Measurements from ENCODE around the gene HNRNPU.

The HNRNPU gene

GRCh38 chr1:244802556-244803239 lies 61.6 kb downstream of the HNRNPU start:
- DNase-seq (ENCODE audit: low spot score), result no peak
- no peak for FAIRE-seq

DNA sequence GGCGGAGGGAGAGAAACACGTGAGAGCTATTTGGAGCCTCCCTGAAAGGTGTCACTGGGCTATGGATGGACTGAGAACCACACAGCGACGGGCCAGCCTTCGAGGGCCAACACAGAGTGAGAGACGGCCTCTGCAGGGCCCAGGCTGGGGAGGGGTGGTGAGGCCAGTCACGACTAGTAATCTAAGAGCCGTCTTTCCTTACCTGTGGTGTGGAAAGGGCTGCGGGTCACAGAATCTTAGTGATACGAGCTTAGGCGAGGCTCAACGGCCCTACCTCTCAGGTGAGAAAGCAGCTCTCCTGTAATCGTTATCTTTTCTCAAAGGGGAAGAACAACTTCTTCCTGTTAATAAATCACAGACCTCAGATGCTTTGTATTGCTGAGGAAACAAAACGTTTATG lies 62.3 kb downstream of the HNRNPU start:
- DNase-seq (ENCODE audit: low spot score), result no peak
- FAIRE-seq, result no peak

- DNase-seq (ENCODE audit: low spot score), result peak; percentile 60
- no peak for FAIRE-seq
Observed at GRCh38 chr1:244801246-244801645, 63.1 kb downstream of the HNRNPU start.

DNA sequence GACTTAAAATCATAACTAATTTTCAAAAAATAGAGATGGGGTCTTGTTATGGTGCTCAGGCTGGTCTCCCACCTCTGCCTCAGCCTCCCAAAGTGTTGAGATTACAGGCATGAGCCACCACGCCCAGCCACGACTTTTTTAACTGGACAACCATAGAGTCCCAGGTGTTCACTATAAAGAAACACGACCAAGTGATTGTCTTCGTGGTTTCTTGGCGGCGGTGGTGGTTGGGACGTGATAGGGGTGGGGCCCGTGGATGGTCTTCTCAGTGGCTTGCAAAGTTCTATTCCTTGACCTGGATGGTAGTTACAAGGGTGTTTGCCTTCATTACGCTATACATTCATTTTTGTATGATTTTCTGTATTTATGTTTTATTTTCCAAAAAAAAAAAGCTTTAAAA lies 63.5 kb downstream of the HNRNPU start:
- DNase-seq (ENCODE audit: low spot score) (no peak), FAIRE-seq (no peak)
